MCF 10A (cell line): ENCODE results near the gene RNF5. TPM values are rescaled to one million over a fixed set of nuclear protein-coding genes. Genes with fewer than 3 reads are reported as not detected.
A peak's percentile ranks its signal among the peaks of the same experiment; 100 is the strongest.

ENCODE experiments used
- BruUV-seq: library from RNA; stranded (reverse); fragments of 400-500 nt; replicated peaks from 2 replicates; lab custom pipeline; 2021; lab: Mats Ljungman, UMichigan
- CTCF ChIA-PET: fragments of 300-600 bp; sonication (Branson Sonifier 250); formaldehyde crosslinking; extraction: SDS; loops from one replicate; lab custom pipeline; 2021; ENCODE audit warnings: antibody characterized with exemption, inconsistent platforms; lab: Yijun Ruan, JAX
- POLR2A ChIA-PET: fragments of 300-600, 350-650 bp; sonication (Branson Sonifier 250); formaldehyde crosslinking; extraction: SDS; loops from one replicate; lab custom pipeline; 2020; ENCODE audit warnings: antibody characterized with exemption, inconsistent platforms; lab: Yijun Ruan, JAX
- DNase-seq: peaks from one replicate; pipeline ENCODE4 v3.0.0-alpha.2; 2018; ENCODE audit not compliant: unreplicated experiment
- H3K27ac Mint-ChIP-seq: one replicate; pipeline ENCODE4 v1.8.0; 2022; ENCODE audit warnings: mild to moderate bottlenecking, low read depth, mixed read lengths; ENCODE audit not compliant: unreplicated experiment
- H3K27me3 Mint-ChIP-seq: one replicate; pipeline ENCODE4 v1.8.0; 2022; ENCODE audit warnings: mixed read lengths; ENCODE audit not compliant: insufficient read depth, unreplicated experiment
- H3K36me3 Mint-ChIP-seq: one replicate; pipeline ENCODE4 v1.8.0; 2022; ENCODE audit warnings: mild to moderate bottlenecking, moderate library complexity, mixed read lengths; ENCODE audit not compliant: insufficient read depth, unreplicated experiment
- H3K4me1 Mint-ChIP-seq: one replicate; pipeline ENCODE4 v1.8.0; 2022; ENCODE audit warnings: mixed read lengths; ENCODE audit not compliant: insufficient read depth, unreplicated experiment
- H3K4me3 Mint-ChIP-seq: one replicate; pipeline ENCODE4 v1.8.0; 2022; ENCODE audit warnings: mild to moderate bottlenecking, moderate library complexity, mixed read lengths; ENCODE audit not compliant: unreplicated experiment
- H3K9me3 Mint-ChIP-seq: one replicate; pipeline ENCODE4 v1.8.0; 2022; ENCODE audit warnings: mixed read lengths; ENCODE audit not compliant: unreplicated experiment
- CTCF ChIP-seq: fragments of 200-600 bp; IDR thresholded peaks from one replicate; pipeline ENCODE4 v1.8.0; 2022; ENCODE audit warnings: antibody characterized with exemption, mild to moderate bottlenecking; ENCODE audit not compliant: unreplicated experiment
- intact Hi-C: fragments of 100-400 bp; cut with micrococcal nuclease; formaldehyde crosslinking; loops from 2 replicates; pipeline ENCODE4 v1.14.1; 2022
- total RNA-seq: library from RNA; stranded (reverse); gene quantifications from 2 replicates; pipeline ENCODE4 v1.2.3, GENCODE V29; 2022

Gene RNF5
- total RNA-seq, 1 experiment from 2014 or later, result 28.1 TPM

DNA sequence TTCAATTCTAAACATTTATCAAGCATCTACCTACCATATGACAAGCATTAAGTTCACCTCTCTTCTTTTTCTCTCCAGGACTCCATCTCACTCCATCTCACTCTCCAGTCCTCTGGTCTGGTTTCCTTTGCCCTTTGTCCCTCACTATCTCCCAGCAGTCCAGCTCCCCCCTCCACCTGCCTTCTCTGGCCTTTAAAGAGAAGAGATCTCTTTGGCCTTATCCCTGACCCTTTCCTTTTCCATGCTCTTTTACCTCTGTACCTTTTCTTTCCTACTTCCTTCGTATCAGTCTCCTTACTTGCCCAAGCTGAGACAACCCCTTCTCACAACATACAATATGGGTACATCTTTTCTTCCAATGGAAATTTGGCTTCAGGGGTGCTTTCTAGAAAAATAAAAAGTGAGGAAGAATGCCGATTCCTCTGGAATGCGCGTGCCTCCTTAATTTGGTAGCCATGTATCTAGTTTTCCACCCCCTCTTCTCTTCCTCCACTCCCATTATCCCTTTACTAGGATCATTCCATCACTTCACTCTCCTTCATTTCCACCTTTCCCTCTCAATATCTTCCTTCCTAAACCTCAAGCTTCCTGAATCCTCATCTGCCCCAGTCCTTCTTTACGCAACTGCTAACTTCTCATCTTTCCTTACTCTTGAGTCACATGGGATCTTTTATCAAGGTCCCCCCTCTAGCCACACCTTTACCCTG is 1.6 kb upstream of the RNF5 start:
- Mint-ChIP-seq H3K27me3 (no peaks in the 10 kb centered on the region), H3K9me3 (no peaks in the 10 kb centered on the region), H3K4me3 (peak overlapping the region; percentile 79), H3K36me3 (peaks cover 42% of the 10 kb centered on the region), H3K4me1 (peaks cover 58% of the 10 kb centered on the region), H3K27ac (peak overlapping the region; percentile 91)
- DNase-seq, result no peak
- TSS peak; percentile 78 for BruUV-seq
- POLR2A ChIA-PET, result interaction anchor here (0.6 to 5.0 kb wide), 26 partner anchors 9 to 1074 kb away, joined by 3 to 112 read pairs (median 4); partner anchors contain the start of genes ATF6B, BRD2, DXO and EHMT2
- intact Hi-C loops, result loop anchor here (1.0 kb wide), 1 partner anchor 22 kb away; the partner anchor contains the start of gene PPT2
- no peak for TF ChIP-seq CTCF
- CTCF ChIA-PET, result interaction anchor here (0.6 to 1.3 kb wide), 3 partner anchors 14 to 292 kb away, joined by 3 to 4 read pairs (median 3); partner anchors contain the start of gene PBX2

DNA sequence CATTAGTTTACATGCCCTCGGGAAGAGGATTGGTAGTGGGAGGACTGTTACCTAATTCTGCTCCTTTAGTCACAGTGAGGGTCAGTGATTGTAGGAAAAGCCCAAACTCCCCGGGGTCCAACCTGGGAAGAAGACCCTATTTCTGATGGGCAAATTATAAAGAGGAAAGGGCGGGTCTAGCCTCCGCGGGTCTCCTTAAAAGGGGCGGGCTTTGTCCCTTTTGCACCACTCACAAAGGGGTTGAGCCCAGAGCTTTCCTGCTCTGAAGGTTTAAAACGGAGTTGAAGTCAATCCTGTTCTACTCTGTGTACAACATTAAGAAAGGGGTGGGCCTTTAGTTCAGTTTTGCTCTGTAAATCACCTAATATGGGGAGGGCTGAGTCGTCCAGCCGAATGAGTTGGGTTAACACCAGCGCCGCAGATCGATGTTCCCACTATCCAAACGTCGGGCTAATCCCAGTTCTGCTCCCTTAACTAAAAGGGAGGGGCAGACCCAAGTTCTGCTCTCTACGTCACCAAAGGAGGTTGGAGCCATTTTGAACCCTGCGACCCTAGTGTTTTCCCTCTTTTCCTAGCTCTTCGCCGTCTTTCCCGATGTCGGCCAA is 920 bp upstream of the RNF5 start:
- DNase-seq, result peak; percentile 84
- intact Hi-C loops, result loop anchor here (1.0 kb wide), 1 partner anchor 23 kb away; the partner anchor contains the start of gene PPT2
- H3K27ac Mint-ChIP-seq, result peak overlapping the region; percentile 91
- ChIA-PET POLR2A (interaction anchor here (0.6 to 5.0 kb wide), 25 partner anchors 9 to 1095 kb away, joined by 3 to 112 read pairs (median 4); partner anchors contain the start of genes ATF6B, DXO, EHMT2 and FKBPL), CTCF (interaction anchor here (0.6 to 1.3 kb wide), 2 partner anchors 12 to 13 kb away, joined by 3 read pairs; partner anchors contain the start of gene PBX2)
- peaks cover 44% of the 10 kb centered on the region for H3K36me3 Mint-ChIP-seq
- no peaks in the 10 kb centered on the region for H3K9me3 Mint-ChIP-seq
- peaks cover 58% of the 10 kb centered on the region for H3K4me1 Mint-ChIP-seq
- no TSS peak for BruUV-seq
- H3K4me3 Mint-ChIP-seq, result peak overlapping the region; percentile 79
- TF ChIP-seq CTCF, result no peak
- no peaks in the 10 kb centered on the region for H3K27me3 Mint-ChIP-seq

DNA sequence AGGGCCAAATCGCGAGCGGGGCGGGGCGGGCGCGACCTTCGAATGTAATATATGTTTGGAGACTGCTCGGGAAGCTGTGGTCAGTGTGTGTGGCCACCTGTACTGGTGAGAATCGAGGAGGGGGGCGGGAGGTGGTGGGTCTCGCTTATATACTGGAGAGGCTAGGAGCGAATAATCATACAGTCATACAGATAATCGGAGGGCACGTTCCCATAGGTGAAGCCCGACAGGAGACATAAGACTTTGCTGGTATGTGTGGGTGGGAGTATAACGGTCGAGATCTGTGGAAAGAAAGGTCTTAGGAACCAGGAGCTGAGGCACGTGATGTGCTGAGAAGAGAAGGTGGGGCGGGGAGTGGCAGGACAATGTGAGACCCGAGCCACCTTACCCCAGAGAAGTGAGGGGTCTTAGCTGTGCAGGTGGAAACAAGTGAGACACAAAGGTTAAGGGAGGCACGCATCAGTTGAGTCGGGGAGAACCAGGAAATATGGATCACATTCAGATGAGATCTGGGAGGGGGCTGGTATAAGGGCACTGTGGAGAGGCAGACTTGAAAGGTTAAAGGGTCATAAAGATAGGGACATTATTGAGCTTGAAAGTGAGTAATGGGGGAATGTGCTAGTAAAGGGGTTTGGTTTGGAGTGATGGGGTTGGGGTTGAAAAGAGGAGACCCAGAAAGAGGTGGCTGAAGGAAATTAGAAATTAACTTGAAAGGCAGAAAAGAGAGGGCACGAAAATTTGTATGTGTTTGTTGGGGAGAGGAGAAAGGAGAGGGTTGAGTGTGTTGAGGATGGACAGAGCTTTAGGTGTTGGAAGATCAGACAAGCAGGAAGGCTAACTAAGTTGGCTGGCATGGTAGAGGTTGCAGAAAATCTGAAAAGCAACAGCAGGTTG is 589 bp downstream of the RNF5 start:
- no peak for TF ChIP-seq CTCF
- no TSS peak for BruUV-seq
- ChIA-PET CTCF (interaction anchor here (1.1 to 2.0 kb wide), 3 partner anchors 17 to 1098 kb away, joined by 4 to 6 read pairs (median 4); partner anchors contain the start of gene B3GALT4), POLR2A (interaction anchor here (0.6 to 5.0 kb wide), 15 partner anchors 8 to 793 kb away, joined by 3 to 112 read pairs (median 4); partner anchors contain the start of genes ATF6B, DXO, FKBPL and GPSM3)
- H3K36me3 Mint-ChIP-seq, result peaks cover 50% of the 10 kb centered on the region
- H3K4me3 Mint-ChIP-seq, result peak overlapping the region; percentile 79
- H3K9me3 Mint-ChIP-seq, result no peaks in the 10 kb centered on the region
- peak overlapping the region; percentile 91 for H3K27ac Mint-ChIP-seq
- H3K27me3 Mint-ChIP-seq, result no peaks in the 10 kb centered on the region
- no peak for DNase-seq
- peaks cover 47% of the 10 kb centered on the region for H3K4me1 Mint-ChIP-seq
- intact Hi-C loops, result loop anchor here (1.0 kb wide), 1 partner anchor 17 kb away; no protein-coding TSS in a partner anchor
